Measurements from ENCODE around the gene LYST.

Gene LYST

GRCh38 chr1:235720544-235720943, 146.2 kb downstream of the LYST start:
- no peak for TF ChIP-seq CTCF (IDR thresholded peaks at IDR 0.05; ENCODE audit: low read depth, low read length, missing control alignments)
- no peak overlapping the region for H3K4me3 ChIP-seq (ENCODE audit: low read depth, low read length)
- no peak for DNase-seq (ENCODE audit: low read depth)

- no peak for DNase-seq (ENCODE audit: low read depth)
- TF ChIP-seq CTCF (IDR thresholded peaks at IDR 0.05; ENCODE audit: low read depth, low read length, missing control alignments) = no peak
- no peak overlapping the region for H3K4me3 ChIP-seq (ENCODE audit: low read depth, low read length)
These were observed 152.4 kb downstream of the LYST start for GRCh38 chr1:235714205-235714897.

- TF ChIP-seq CTCF (IDR thresholded peaks at IDR 0.05; ENCODE audit: low read depth, low read length, missing control alignments) = no peak
- H3K4me3 ChIP-seq (ENCODE audit: low read depth, low read length) = no peak overlapping the region
- DNase-seq (ENCODE audit: low read depth) = no peak
These were observed 153.9 kb downstream of the LYST start for GRCh38 chr1:235712812-235713211.

GRCh38 chr1:235710687-235711086, 156.0 kb downstream of the LYST start:
- TF ChIP-seq CTCF (IDR thresholded peaks at IDR 0.05; ENCODE audit: low read depth, low read length, missing control alignments) = no peak

GRCh38 chr1:235709018-235709417, 157.7 kb downstream of the LYST start:
- no peak for DNase-seq (ENCODE audit: low read depth)
- no peak overlapping the region for H3K4me3 ChIP-seq (ENCODE audit: low read depth, low read length)
- TF ChIP-seq CTCF (IDR thresholded peaks at IDR 0.05; ENCODE audit: low read depth, low read length, missing control alignments) = no peak

More at GRCh38 chr1:235710687-235711086, 156.0 kb downstream of the LYST start:
- DNase-seq (ENCODE audit: low read depth) = no peak
- no peak overlapping the region for H3K4me3 ChIP-seq (ENCODE audit: low read depth, low read length)

GRCh38 chr1:235708390-235708962, 158.2 kb downstream of the LYST start:
- peak; percentile 13 for DNase-seq (ENCODE audit: low read depth)
- TF ChIP-seq CTCF (IDR thresholded peaks at IDR 0.05; ENCODE audit: low read depth, low read length, missing control alignments) = no peak
- no peak overlapping the region for H3K4me3 ChIP-seq (ENCODE audit: low read depth, low read length)

- no peak overlapping the region for H3K4me3 ChIP-seq (ENCODE audit: low read depth, low read length)
- TF ChIP-seq CTCF (IDR thresholded peaks at IDR 0.05; ENCODE audit: low read depth, low read length, missing control alignments) = no peak
- no peak for DNase-seq (ENCODE audit: low read depth)
These were observed 163.2 kb downstream of the LYST start for GRCh38 chr1:235703506-235703905.
